Osteoblast (primary cell): ENCODE data around the gene EFNA4. TPM values are rescaled to one million over a fixed set of nuclear protein-coding genes. Genes with fewer than 3 reads are reported as not detected.

Source experiments
- DNase-seq: peaks from one replicate; pipeline ENCODE4 v3.0.0; 2011; ENCODE audit warnings: low spot score, mixed read lengths; ENCODE audit not compliant: insufficient read length; ENCODE audit errors: missing footprints
- H2AFZ ChIP-seq: 2 replicates; pipeline ENCODE4 v1.6.0; 2011; ENCODE audit warnings: mild to moderate bottlenecking, low read length
- H3K27ac ChIP-seq: 2 replicates; pipeline ENCODE4 v1.5.1; 2011; ENCODE audit warnings: mild to moderate bottlenecking, low read depth, low read length, moderate library complexity
- H3K27me3 ChIP-seq: 2 replicates; pipeline ENCODE4 v1.6.0; 2012; ENCODE audit warnings: mild to moderate bottlenecking, control low read depth, inconsistent platforms, low read length, moderate library complexity; ENCODE audit not compliant: insufficient read depth
- H3K36me3 ChIP-seq: 2 replicates; pipeline ENCODE4 v1.5.1; 2011; ENCODE audit warnings: mild to moderate bottlenecking, low read length, control low read depth, moderate library complexity; ENCODE audit not compliant: insufficient read depth
- H3K4me1 ChIP-seq: 2 replicates; pipeline ENCODE4 v1.5.1; 2011; ENCODE audit warnings: mild to moderate bottlenecking, low read length, control low read depth, moderate library complexity; ENCODE audit not compliant: insufficient read depth
- H3K4me2 ChIP-seq: 2 replicates; pipeline ENCODE4 v1.6.0; 2011; ENCODE audit warnings: mild to moderate bottlenecking, low read length; ENCODE audit not compliant: insufficient read depth
- H3K4me3 ChIP-seq: fragments of 200-600 bp; sonication (generic); 3 replicates; pipeline ENCODE4 v1.5.1; 2012; ENCODE audit warnings: mild to moderate bottlenecking, low read length, inconsistent platforms; ENCODE audit not compliant: insufficient read depth
- H3K79me2 ChIP-seq: 2 replicates; pipeline ENCODE4 v1.6.0; 2012; ENCODE audit warnings: mild to moderate bottlenecking, low read length, control low read depth, inconsistent platforms; ENCODE audit not compliant: insufficient read depth
- H3K9me3 ChIP-seq: 2 replicates; pipeline ENCODE4 v1.5.1; 2011; ENCODE audit warnings: low read depth, low read length, control low read depth
- H4K20me1 ChIP-seq: 2 replicates; pipeline ENCODE4 v1.6.0; 2012; ENCODE audit warnings: mild to moderate bottlenecking, low read length, control low read depth; ENCODE audit not compliant: insufficient read depth
- total RNA-seq: library from RNA; depleted of rRNA; stranded (reverse); fragments of >200 nt; gene quantifications from 2 replicates; pipeline ENCODE4 v1.2.3, GENCODE V29; 2012
- TF ChIP-seq, protein P1 (sequence below): IDR thresholded peaks from 2 replicates; pipeline ENCODE4 v1.5.1; 2011; ENCODE audit warnings: mild to moderate bottlenecking, low read depth, low read length, moderate library complexity; ENCODE audit errors: extremely low read depth

EFNA4 gene
- total RNA-seq, 1 donor, result 3.6 TPM

DNA sequence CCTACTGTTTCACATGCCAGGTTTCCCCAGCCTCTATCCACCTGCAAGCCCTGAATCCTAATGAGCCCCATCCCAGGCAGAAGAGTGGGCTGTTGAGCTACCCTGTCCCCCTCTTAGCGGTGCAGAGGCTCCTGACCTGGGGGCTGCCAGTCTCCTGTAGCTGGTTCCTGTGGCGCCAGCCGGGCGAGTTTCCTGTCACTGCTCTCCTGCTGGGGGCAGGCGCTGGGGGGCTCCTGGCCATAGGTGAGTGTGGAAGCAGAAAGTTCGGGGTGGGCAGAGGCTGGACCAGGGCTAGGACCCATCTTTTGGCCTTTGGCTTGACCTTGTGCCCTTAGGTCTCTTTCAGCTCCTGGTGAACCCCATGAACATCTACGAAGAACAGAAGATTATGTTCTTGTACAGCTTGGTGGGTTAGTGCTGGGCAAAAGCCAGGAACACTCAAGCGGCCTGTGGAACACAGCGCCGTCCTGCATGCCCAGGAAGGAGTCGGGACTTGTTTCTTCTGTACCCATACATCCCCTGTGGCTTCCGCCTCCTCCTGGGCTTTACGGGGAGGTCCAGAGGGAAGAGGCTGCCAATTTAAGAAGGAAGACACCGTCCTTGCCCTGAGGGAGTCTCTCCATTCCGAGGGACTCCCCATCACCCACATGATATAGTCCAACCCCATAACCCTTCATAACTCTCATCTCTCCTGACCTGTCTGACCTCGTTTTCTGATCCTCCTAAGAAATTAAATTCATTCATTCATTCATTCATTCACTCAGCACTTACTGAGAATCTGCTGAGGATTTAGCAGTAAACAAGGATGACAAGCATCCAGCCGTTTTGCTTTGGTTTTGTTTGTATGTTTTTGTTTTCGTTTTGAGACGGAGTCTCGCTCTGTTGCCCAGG, 29.0 kb upstream of the EFNA4 start:
- H3K36me3 ChIP-seq, result no peaks in the 10 kb centered on the region
- no peaks in the 10 kb centered on the region for H4K20me1 ChIP-seq
- TF ChIP-seq, protein P1, sequence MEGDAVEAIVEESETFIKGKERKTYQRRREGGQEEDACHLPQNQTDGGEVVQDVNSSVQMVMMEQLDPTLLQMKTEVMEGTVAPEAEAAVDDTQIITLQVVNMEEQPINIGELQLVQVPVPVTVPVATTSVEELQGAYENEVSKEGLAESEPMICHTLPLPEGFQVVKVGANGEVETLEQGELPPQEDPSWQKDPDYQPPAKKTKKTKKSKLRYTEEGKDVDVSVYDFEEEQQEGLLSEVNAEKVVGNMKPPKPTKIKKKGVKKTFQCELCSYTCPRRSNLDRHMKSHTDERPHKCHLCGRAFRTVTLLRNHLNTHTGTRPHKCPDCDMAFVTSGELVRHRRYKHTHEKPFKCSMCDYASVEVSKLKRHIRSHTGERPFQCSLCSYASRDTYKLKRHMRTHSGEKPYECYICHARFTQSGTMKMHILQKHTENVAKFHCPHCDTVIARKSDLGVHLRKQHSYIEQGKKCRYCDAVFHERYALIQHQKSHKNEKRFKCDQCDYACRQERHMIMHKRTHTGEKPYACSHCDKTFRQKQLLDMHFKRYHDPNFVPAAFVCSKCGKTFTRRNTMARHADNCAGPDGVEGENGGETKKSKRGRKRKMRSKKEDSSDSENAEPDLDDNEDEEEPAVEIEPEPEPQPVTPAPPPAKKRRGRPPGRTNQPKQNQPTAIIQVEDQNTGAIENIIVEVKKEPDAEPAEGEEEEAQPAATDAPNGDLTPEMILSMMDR, result no peak
- no peaks in the 10 kb centered on the region for H3K4me1 ChIP-seq
- no peak overlapping the region for H3K4me2 ChIP-seq
- peaks cover 11% of the 10 kb centered on the region for H3K27me3 ChIP-seq
- DNase-seq, result no peak
- H3K4me3 ChIP-seq, result no peak overlapping the region
- H3K79me2 ChIP-seq, result no peaks in the 10 kb centered on the region
- no peak overlapping the region for H3K27ac ChIP-seq
- no peak overlapping the region for H2AFZ ChIP-seq
- no peaks in the 10 kb centered on the region for H3K9me3 ChIP-seq

- H3K4me3 ChIP-seq, result no peak overlapping the region
- TF ChIP-seq, protein P1, result no peak
- no peak overlapping the region for H2AFZ ChIP-seq
- H3K4me2 ChIP-seq, result no peak overlapping the region
- DNase-seq, result no peak
- no peaks in the 10 kb centered on the region for H3K36me3 ChIP-seq
- H3K4me1 ChIP-seq, result no peaks in the 10 kb centered on the region
- H3K27ac ChIP-seq, result no peak overlapping the region
- H4K20me1 ChIP-seq, result no peaks in the 10 kb centered on the region
- H3K79me2 ChIP-seq, result no peaks in the 10 kb centered on the region
- peaks cover 11% of the 10 kb centered on the region for H3K27me3 ChIP-seq
- no peaks in the 10 kb centered on the region for H3K9me3 ChIP-seq
Observed at GRCh38 chr1:155035936-155036335, 27.6 kb upstream of the EFNA4 start.

DNA sequence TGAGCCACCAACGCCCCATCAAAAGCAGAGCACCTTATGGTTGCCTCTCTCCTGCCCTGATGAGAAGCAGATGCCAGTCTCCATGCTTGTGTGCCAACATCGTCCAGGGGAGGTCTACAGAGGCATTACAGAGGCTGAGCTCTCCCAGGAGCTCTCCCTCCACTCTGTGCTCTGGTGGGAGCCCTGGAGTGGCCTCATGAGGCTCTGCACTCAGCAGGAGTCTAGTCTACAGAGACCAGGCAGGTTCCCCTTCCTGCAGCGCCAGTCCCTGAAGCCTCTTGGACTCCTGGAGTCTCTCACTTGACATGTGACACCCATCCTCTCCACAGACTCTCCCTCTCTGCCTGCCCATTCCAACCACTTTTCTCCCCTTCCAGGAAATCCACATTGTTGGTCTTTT, 26.5 kb upstream of the EFNA4 start:
- TF ChIP-seq, protein P1, result no peak
- H3K79me2 ChIP-seq, result no peaks in the 10 kb centered on the region
- DNase-seq, result no peak

DNA sequence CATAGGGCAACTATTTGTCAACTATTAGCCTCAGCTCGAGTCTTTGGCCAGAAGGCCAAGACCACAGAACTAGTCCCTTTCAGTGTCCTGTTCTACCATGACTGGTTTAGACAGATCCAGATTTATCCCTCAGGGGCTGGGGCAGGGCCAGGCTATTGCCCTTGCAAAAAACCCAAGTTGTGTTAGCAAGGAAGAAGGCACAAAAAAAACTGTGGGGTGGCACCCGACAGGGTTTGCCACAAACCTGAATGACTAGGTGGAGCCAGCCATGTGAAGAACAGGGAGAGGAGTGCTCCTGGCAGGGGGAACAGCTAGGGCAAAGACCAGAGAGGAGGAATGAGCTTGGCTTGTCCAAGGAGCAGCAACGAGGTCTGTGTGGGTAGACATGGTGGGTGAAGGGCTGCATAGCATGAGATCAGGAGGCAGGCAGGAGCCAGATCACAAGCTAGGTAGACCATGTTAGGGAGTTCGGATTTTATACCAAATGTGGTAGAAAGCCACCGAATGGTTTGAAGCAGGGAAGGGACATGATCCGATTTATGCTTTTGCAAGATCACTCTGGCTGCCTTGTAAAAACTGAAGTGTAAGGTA, 25.6 kb upstream of the EFNA4 start:
- Histone ChIP-seq H3K4me3 (no peak overlapping the region), H3K36me3 (no peaks in the 10 kb centered on the region), H3K4me1 (no peaks in the 10 kb centered on the region), H3K9me3 (no peaks in the 10 kb centered on the region), H4K20me1 (no peaks in the 10 kb centered on the region), H3K4me2 (no peak overlapping the region), H3K27ac (no peak overlapping the region), H3K27me3 (peaks cover 11% of the 10 kb centered on the region), H2AFZ (no peak overlapping the region), H3K79me2 (no peaks in the 10 kb centered on the region)
- TF ChIP-seq, protein P1, result no peak
- no peak for DNase-seq

More for the DNA sequence above, 26.5 kb upstream of the EFNA4 start:
- H2AFZ ChIP-seq, result no peak overlapping the region
- H3K36me3 ChIP-seq, result no peaks in the 10 kb centered on the region
- H3K27me3 ChIP-seq, result peaks cover 11% of the 10 kb centered on the region
- no peak overlapping the region for H3K4me3 ChIP-seq
- no peak overlapping the region for H3K4me2 ChIP-seq
- H3K4me1 ChIP-seq, result no peaks in the 10 kb centered on the region
- H4K20me1 ChIP-seq, result no peaks in the 10 kb centered on the region
- H3K27ac ChIP-seq, result no peak overlapping the region
- H3K9me3 ChIP-seq, result no peaks in the 10 kb centered on the region
